Lower leg skin (tissue), 3 donors: ENCODE results near the gene CCDC127.

Source experiments
- CTCF ChIP-seq, 3 donors: fragments of 450-650 bp; IDR thresholded peaks; one replicate each; pipeline ENCODE4 v1.5.1; 2016; ENCODE audit warnings: antibody characterized with exemption in 3 of 3, mild to moderate bottlenecking in 3 of 3, moderate library complexity in 2 of 3
- POLR2A ChIP-seq, 2 donors: fragments of 450-650 bp; IDR thresholded peaks; one replicate each; pipeline ENCODE4 v1.6.1; 2016 to 2017; ENCODE audit warnings: antibody characterized with exemption in 2 of 2, mild to moderate bottlenecking in 1 of 2, moderate library complexity in 1 of 2

GRCh38 chr5:170971-171800, 46.8 kb downstream of the CCDC127 start:
- TF ChIP-seq CTCF (IDR thresholded peaks at IDR 0.05) (no peak), POLR2A (IDR thresholded peaks at IDR 0.05) (no peak)
